IPS-18a (cell line): Measurements from ENCODE around the gene AXDND1.
"Not testable (repeated sequence)": the region's sequence is repeated elsewhere in the genome, so short reads cannot be mapped to it uniquely, and the experiment has no call there.

Experiments
- H3K27ac ChIP-seq: one replicate; pipeline ENCODE4 v1.5.1; 2013; ENCODE audit warnings: low read length
- H3K27me3 ChIP-seq: one replicate; pipeline ENCODE4 v1.6.1; 2013; ENCODE audit warnings: mild to moderate bottlenecking, low read length; ENCODE audit not compliant: control insufficient read depth, insufficient read depth
- H3K36me3 ChIP-seq: one replicate; pipeline ENCODE4 v1.6.1; 2013; ENCODE audit warnings: low read depth, low read length; ENCODE audit not compliant: control insufficient read depth
- H3K4me1 ChIP-seq: one replicate; pipeline ENCODE4 v1.6.1; 2013; ENCODE audit warnings: low read depth, low read length; ENCODE audit not compliant: control insufficient read depth
- H3K4me3 ChIP-seq: one replicate; pipeline ENCODE4 v1.5.1; 2013; ENCODE audit warnings: low read length
- H3K9ac ChIP-seq: one replicate; pipeline ENCODE4 v1.6.1; 2013; ENCODE audit warnings: mild to moderate bottlenecking, low read length, moderate library complexity
- H3K9me3 ChIP-seq: one replicate; pipeline ENCODE4 v1.6.1; 2013; ENCODE audit warnings: low read depth, low read length; ENCODE audit not compliant: control insufficient read depth

The AXDND1 gene

GRCh38 chr1:179337942-179338560, 27.7 kb upstream of the AXDND1 start:
- no peaks in the 10 kb centered on the region for H3K27me3 ChIP-seq
- no peak overlapping the region for H3K4me3 ChIP-seq
- H3K27ac ChIP-seq: no peak overlapping the region
- H3K9ac ChIP-seq: no peak overlapping the region
- H3K4me1 ChIP-seq: no peaks in the 10 kb centered on the region
- no peaks in the 10 kb centered on the region for H3K9me3 ChIP-seq
- H3K36me3 ChIP-seq: no peaks in the 10 kb centered on the region

DNA sequence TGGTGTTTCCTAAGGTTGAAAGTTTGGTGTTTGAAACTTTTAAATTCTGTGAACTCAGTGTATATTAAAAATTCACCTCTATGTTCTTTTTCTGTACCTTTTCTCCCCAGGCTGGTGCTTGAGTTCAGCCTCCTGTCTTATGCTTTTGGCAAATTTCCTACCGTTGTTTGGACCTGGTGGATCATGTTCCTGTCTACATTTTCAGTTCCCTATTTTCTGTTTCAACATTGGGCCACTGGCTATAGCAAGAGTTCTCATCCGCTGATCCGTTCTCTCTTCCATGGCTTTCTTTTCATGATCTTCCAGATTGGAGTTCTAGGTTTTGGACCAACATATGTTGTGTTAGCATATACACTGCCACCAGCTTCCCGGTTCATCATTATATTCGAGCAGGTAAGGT, 24.9 kb upstream of the AXDND1 start:
- H3K9ac ChIP-seq: no peak overlapping the region
- H3K9me3 ChIP-seq: no peaks in the 10 kb centered on the region
- H3K36me3 ChIP-seq: peaks cover 7% of the 10 kb centered on the region
- H3K27ac ChIP-seq: no peak overlapping the region
- H3K4me1 ChIP-seq: no peaks in the 10 kb centered on the region
- no peaks in the 10 kb centered on the region for H3K27me3 ChIP-seq
- H3K4me3 ChIP-seq: no peak overlapping the region

DNA sequence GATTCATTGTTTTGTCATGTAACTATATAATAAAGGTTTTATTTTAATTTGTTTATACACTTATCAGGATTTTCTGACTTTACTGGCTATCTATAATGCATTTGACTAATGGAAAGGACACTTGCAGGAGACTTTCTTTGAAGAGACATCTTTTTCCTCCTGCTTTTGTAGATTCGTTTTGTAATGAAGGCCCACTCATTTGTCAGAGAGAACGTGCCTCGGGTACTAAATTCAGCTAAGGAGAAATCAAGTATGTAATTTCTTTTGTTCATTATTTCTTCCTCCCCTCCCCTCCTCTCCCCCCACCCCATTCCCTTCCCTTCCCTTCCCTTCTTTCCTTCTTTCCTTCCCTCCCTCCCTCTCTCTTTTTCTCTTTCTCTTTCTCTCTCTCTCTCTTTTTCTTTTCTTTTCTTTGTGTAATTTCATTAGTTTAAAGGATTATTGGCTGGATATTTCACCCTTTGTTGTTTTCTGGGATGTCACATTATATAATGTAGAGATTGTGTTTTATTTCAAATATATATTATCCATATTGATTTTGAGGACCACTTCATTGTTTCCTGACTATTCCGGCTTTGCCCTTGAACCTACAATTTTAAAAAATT, 23.7 kb upstream of the AXDND1 start:
- peaks cover 7% of the 10 kb centered on the region for H3K36me3 ChIP-seq
- H3K27ac ChIP-seq: no peak overlapping the region
- no peaks in the 10 kb centered on the region for H3K4me1 ChIP-seq
- H3K4me3 ChIP-seq: no peak overlapping the region
- no peaks in the 10 kb centered on the region for H3K9me3 ChIP-seq
- no peak overlapping the region for H3K9ac ChIP-seq
- H3K27me3 ChIP-seq: no peaks in the 10 kb centered on the region

DNA sequence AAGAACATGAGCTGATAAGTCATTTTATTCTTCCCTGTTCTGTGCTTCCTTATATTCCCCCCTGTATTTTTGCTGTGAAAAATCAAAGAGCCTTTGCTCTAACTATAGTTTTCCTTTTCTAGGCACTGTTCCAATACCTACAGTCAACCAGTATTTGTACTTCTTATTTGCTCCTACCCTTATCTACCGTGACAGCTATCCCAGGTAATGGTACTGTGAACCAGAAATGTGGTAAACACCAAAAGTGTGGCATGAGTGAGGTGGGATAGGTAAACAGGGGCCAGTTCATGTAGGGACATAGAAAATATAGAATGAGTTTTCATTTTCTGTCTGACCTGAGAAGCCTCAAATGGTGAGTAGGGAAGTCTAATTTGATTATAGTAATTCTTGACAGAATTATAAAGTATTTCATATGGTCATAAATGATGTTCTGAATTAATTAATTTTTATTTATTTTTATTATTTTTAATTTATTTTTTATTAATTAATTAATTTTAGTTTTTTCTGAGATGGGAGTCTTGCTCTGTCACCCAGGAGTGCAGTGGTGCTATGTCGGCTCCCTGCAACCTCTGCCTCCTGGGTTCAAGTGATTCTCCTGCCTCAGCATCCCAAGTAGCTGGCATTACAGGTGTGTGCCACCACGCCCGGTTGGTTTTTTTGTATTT, 22.9 kb upstream of the AXDND1 start:
- Histone ChIP-seq H3K36me3 (peaks cover 7% of the 10 kb centered on the region), H3K9ac (no peak overlapping the region), H3K4me3 (no peak overlapping the region), H3K27ac (no peak overlapping the region), H3K9me3 (no peaks in the 10 kb centered on the region), H3K4me1 (no peaks in the 10 kb centered on the region), H3K27me3 (no peaks in the 10 kb centered on the region)

DNA sequence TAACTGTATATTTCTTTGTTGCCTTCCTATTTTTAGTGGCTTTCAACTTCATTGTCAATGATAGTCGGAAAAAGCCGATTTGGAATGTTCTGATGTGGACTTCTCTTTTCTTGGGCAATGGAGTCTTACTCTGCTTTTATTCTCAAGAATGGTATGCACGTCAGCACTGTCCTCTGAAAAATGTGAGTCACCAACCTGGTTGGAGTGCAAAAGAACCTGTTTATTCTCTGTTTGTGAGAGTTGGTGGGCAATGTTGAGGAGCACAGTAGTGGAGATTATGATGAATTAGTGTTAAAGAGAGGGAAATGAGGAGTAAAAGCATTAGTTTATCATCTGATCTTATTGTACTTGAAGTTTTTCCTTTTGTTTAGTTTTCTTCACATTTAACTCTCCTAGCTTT, 14.5 kb upstream of the AXDND1 start:
- no peaks in the 10 kb centered on the region for H3K27me3 ChIP-seq
- H3K36me3 ChIP-seq: no peaks in the 10 kb centered on the region
- no peaks in the 10 kb centered on the region for H3K9me3 ChIP-seq
- no peak overlapping the region for H3K27ac ChIP-seq
- no peak overlapping the region for H3K4me3 ChIP-seq
- H3K4me1 ChIP-seq: no peaks in the 10 kb centered on the region
- no peak overlapping the region for H3K9ac ChIP-seq

- no peaks in the 10 kb centered on the region for H3K9me3 ChIP-seq
- no peaks in the 10 kb centered on the region for H3K36me3 ChIP-seq
- no peak overlapping the region for H3K27ac ChIP-seq
- no peaks in the 10 kb centered on the region for H3K4me1 ChIP-seq
- H3K27me3 ChIP-seq: no peaks in the 10 kb centered on the region
- no peak overlapping the region for H3K9ac ChIP-seq
- no peak overlapping the region for H3K4me3 ChIP-seq
Measured at GRCh38 chr1:179352236-179352635, 13.5 kb upstream of the AXDND1 start.

GRCh38 chr1:179353546-179353945, 12.2 kb upstream of the AXDND1 start:
- H3K27me3 ChIP-seq: no peaks in the 10 kb centered on the region
- no peaks in the 10 kb centered on the region for H3K36me3 ChIP-seq
- no peaks in the 10 kb centered on the region for H3K9me3 ChIP-seq
- H3K4me1 ChIP-seq: no peaks in the 10 kb centered on the region
- no peak overlapping the region for H3K27ac ChIP-seq
- no peak overlapping the region for H3K4me3 ChIP-seq
- H3K9ac ChIP-seq: no peak overlapping the region

DNA sequence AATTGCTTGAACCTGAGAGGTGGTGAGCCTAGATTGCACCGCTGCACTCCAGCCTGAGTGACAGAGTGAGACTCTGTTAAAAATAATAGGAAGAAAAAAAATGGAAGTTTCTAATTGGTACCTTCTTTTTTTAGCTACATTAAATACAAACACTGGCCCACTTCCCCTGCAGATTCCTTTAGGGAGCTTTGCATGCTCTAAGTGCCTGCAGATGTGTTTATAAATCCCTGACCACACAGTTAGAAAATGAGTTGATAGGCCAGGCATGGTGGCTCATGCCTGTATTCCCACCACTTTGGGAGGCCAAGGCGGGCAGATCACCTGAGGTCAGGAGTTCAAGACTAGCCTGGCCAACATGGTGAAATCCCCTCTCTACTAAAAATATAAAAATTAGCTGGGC, 4.1 kb upstream of the AXDND1 start:
- H3K36me3 ChIP-seq, H3K4me3 ChIP-seq, H3K9me3 ChIP-seq, H3K4me1 ChIP-seq, H3K9ac ChIP-seq, H3K27ac ChIP-seq, H3K27me3 ChIP-seq: not testable (repeated sequence)

GRCh38 chr1:179366093-179366800, 476 bp downstream of the AXDND1 start:
- H3K36me3 ChIP-seq: no peaks in the 10 kb centered on the region
- H3K9ac ChIP-seq: peak overlapping the region; percentile 88
- H3K4me3 ChIP-seq: peak overlapping the region; percentile 98
- H3K27me3 ChIP-seq: no peaks in the 10 kb centered on the region
- H3K4me1 ChIP-seq: no peaks in the 10 kb centered on the region
- H3K9me3 ChIP-seq: no peaks in the 10 kb centered on the region
- peak overlapping the region; percentile 86 for H3K27ac ChIP-seq

DNA sequence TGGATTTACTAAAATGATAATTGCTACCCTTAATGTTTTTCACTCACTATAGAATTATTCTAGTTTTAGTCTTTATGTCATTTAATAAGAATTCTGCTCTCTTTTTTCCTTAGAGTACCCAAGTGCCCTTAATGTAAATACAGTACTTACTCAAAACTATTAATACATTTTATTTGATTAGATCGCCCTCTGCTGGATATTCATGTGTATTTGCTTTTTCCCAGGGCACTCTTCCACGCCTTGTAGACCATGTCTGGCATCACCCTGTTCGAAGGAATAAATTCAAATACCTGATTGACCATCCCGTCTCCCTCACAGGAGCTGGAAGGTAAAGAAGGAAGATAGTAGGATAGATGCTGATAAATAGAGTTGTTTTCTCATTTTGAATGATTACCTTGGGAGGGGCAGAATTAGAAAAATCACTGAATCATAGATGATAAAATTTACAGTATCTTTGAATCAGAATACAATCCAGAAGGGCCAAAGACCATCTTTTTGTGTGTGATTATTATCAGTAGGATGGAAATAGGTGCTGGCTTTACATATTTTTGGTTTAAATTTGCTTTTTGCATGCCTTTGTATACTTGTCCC, 4.1 kb downstream of the AXDND1 start:
- Histone ChIP-seq H3K9me3 (no peaks in the 10 kb centered on the region), H3K9ac (no peak overlapping the region), H3K27ac (no peak overlapping the region), H3K36me3 (no peaks in the 10 kb centered on the region), H3K4me1 (no peaks in the 10 kb centered on the region), H3K27me3 (no peaks in the 10 kb centered on the region), H3K4me3 (no peak overlapping the region)

DNA sequence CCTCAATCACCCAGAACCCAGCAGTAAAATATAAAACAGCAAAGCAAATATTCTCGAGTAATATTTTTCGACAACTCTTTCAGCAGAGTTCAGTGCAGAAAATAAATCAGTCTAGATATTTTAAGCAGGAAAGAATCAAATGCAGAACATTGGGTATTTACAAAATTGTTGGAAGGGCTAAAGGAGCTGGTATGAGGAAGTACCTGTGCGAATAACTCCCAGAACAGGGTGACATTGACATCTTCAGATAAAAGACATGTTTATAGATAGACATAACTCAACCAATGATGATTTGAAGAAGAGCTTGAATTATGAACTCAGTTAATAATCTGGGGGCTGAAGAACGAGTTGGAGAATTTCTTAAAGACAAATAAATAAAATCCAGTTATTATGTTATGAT, 6.4 kb downstream of the AXDND1 start:
- Histone ChIP-seq H3K9me3 (no peaks in the 10 kb centered on the region), H3K27ac (no peak overlapping the region), H3K4me3 (no peak overlapping the region), H3K4me1 (no peaks in the 10 kb centered on the region), H3K27me3 (no peaks in the 10 kb centered on the region), H3K9ac (no peak overlapping the region), H3K36me3 (no peaks in the 10 kb centered on the region)
